ENCODE results near the gene HOXC11. TPM values are rescaled to one million over a fixed set of nuclear protein-coding genes. Genes with fewer than 3 reads are reported as not detected.

HOXC11 gene
- total RNA-seq, 4 donors from 2014 or later: 3.1 to 3.7 (median 3.5) TPM

DNA sequence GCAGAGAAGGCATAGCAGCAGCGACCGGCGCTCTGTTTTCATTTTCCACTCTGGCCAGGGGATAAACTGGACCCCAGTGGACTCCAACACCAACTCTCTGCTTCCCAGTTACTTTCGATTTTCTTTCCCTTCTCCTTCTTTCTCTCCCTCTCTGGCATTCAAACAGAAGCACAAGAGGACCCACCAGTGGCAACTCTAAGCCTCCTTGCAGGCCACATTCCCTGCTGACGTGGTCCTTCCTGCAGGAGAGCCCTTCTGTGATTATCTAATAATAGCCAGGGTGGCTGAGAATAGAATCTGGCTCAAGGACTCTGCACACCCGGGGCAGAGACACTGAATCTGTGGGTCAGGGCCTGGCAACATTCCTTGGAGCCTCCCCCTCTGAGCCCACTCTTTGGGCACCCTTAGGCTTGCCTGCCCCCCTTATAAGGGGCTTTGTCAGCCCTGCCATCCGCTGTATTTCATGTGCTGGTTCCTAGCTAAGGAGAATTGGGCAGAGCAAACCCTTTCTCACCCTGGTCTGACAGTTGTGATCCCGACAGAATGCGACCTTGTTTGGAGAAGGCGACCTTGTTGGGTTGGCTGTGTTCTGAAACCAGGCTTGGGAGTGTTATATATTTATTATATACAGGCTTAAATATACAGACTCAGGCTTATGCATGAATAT is 47.1 kb downstream of the HOXC11 start:
- TF ChIP-seq POLR2A (IDR thresholded peaks at IDR 0.05) (no peak), POLR2AphosphoS5 (IDR thresholded peaks at IDR 0.05) (no peak), EP300 (IDR thresholded peaks at IDR 0.05) (no peak)
- TF ChIP-seq, protein P1, sequence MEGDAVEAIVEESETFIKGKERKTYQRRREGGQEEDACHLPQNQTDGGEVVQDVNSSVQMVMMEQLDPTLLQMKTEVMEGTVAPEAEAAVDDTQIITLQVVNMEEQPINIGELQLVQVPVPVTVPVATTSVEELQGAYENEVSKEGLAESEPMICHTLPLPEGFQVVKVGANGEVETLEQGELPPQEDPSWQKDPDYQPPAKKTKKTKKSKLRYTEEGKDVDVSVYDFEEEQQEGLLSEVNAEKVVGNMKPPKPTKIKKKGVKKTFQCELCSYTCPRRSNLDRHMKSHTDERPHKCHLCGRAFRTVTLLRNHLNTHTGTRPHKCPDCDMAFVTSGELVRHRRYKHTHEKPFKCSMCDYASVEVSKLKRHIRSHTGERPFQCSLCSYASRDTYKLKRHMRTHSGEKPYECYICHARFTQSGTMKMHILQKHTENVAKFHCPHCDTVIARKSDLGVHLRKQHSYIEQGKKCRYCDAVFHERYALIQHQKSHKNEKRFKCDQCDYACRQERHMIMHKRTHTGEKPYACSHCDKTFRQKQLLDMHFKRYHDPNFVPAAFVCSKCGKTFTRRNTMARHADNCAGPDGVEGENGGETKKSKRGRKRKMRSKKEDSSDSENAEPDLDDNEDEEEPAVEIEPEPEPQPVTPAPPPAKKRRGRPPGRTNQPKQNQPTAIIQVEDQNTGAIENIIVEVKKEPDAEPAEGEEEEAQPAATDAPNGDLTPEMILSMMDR (IDR thresholded peaks at IDR 0.05): no peak
- H3K36me3 ChIP-seq: no peaks in the 10 kb centered on the region
- WGBS: 20% methylated on average over 10 of the region's 10 CpGs
- peaks cover 85% of the 10 kb centered on the region for H3K4me1 ChIP-seq
- DNase-seq (ENCODE audit: low spot score in 2 of 2): no peak
- peak overlapping the region; percentile 98 for H3K27ac ChIP-seq
- H3K27me3 ChIP-seq: peaks cover 15% of the 10 kb centered on the region
- peak overlapping the region; percentile 78 for H3K4me3 ChIP-seq
- no peaks in the 10 kb centered on the region for H3K9me3 ChIP-seq

DNA sequence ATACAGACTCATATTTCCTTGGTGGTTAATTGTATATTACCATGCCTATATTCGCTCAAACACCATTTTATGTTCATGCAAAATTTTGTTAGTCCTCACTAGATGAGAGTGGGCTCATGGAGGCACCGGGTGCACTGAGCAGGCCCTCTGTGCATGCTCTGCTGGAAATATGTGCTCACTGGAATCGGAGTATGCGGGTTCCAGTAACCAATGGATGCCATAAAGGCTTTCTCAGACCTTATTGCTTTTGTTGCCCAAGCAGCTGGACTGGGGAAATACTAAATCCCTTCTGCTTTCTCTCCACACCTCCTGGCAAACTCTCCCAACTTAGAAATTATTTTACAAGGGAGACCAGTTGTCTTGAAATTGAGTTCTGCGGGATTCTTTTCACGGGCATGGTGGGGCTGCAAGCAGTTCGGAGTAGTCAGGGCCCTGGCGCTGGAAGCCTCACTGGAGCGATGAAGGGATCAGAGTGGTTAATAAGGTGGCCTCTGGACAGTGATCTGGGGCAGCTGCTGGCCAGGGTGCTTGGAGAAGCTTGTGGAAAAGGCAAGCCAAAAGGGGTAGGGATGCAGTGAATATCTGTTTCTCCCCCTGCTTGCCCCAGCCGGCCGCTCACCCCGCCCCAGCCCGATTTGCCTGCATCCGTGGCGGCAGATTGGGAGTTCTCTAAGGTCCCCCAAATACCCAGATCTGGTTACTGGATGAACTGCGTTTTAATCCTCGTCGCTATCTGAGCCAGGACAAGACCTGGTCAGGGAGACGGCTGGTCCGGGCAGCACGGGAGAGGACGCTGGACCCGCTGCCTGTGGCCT is 47.9 kb downstream of the HOXC11 start:
- H3K4me1 ChIP-seq: peaks cover 85% of the 10 kb centered on the region
- TF ChIP-seq, protein P1 (IDR thresholded peaks at IDR 0.05): no peak
- TF ChIP-seq POLR2A (IDR thresholded peaks at IDR 0.05) (no peak), EP300 (IDR thresholded peaks at IDR 0.05) (no peak), POLR2AphosphoS5 (IDR thresholded peaks at IDR 0.05) (no peak)
- H3K27ac ChIP-seq: peak overlapping the region; percentile 98
- no peaks in the 10 kb centered on the region for H3K9me3 ChIP-seq
- WGBS: 22% methylated on average over 23 of the region's 23 CpGs
- H3K4me3 ChIP-seq: peak overlapping the region; percentile 78
- H3K36me3 ChIP-seq: no peaks in the 10 kb centered on the region
- peaks cover 20% of the 10 kb centered on the region for H3K27me3 ChIP-seq
- no peak for DNase-seq (ENCODE audit: low spot score in 2 of 2)

DNA sequence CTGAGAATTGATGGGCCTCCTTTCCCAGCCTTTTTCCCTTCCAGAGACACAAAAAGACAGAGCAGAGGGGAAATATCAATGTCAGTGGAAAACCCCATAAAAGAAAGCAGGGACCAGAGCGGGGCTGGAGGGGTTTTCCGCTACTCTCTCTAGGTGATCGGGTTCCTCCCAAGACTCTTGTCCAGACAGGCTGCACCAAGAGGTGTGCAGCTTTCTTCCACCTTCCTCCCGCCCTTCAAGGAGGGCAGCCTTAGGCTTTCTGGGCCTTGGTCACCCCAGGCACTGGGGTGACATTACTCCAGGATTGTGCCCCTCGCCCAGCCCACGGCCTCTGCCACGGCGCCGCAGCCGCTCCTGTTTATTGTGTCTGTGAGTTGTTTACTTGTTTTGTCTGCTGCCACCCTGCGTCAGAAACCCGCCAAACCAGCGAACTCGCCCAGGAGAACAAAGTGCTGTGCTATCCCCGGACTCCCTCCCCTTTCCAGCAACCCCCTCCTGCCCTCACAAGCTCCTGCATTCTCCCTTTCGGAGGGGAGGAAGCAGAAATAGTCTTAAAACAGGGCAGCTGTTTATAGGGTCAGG is 48.6 kb downstream of the HOXC11 start:
- peak overlapping the region; percentile 98 for H3K27ac ChIP-seq
- 6% methylated on average over 16 of the region's 16 CpGs for WGBS
- H3K27me3 ChIP-seq: peaks cover 25% of the 10 kb centered on the region

DNA sequence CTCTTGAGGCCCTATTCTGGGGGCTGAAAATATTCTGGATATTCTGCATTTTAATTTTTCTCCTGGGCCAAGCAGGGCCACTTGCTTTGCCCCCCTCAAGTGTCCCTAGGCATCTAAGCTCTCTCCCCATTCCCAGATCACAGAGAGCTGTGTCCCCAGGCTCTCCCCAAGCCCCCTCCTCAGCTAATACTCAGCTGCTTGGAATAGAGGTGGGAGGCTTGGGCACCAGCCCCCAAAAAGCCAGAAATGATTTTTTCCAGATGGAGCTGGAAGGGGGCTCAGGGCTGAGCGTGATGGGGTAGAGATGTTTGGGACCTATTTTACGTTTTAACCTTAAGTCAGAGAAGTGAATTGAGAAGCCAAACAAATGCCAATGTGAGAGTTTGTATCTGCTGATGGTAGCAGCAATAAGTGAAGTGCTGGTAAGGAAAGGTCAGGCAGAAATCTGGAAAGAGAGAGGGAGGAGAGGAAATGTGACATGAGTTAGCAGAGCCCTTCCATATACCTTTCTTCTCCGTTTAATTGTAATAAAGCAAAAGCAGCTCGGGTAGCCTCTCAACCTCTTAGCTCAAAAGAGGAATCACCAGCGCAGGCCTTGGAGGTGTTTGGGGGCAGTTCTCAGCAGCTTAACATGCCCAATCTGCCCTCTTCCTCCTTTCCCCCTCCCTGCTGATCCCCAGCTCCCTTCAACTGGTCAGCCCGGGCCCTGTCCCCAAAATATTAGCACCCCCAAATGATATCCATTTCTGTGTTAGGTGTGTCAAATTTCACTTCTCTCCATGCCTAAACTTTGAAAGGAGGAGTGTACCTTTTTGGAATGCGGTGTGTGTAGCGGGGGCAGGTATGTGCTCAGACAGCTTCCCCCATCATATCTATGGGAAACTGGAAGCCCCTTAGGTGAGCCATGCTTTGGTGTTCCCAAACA is 50.3 kb downstream of the HOXC11 start:
- no peak for DNase-seq (ENCODE audit: low spot score in 2 of 2)
- H3K4me3 ChIP-seq: peak overlapping the region; percentile 49
- H3K4me1 ChIP-seq: peaks cover 96% of the 10 kb centered on the region
- WGBS: 32% methylated on average over 8 of the region's 8 CpGs
- H3K27ac ChIP-seq: peak overlapping the region; percentile 98
- TF ChIP-seq POLR2AphosphoS5 (IDR thresholded peaks at IDR 0.05) (no peak), EP300 (IDR thresholded peaks at IDR 0.05) (no peak), POLR2A (IDR thresholded peaks at IDR 0.05) (no peak)
- TF ChIP-seq, protein P1 (IDR thresholded peaks at IDR 0.05): no peak
- no peaks in the 10 kb centered on the region for H3K9me3 ChIP-seq
- peaks cover 22% of the 10 kb centered on the region for H3K27me3 ChIP-seq
- H3K36me3 ChIP-seq: no peaks in the 10 kb centered on the region

More for the DNA sequence above, 48.6 kb downstream of the HOXC11 start:
- Histone ChIP-seq H3K4me1 (peaks cover 85% of the 10 kb centered on the region), H3K4me3 (peak overlapping the region; percentile 78), H3K36me3 (no peaks in the 10 kb centered on the region), H3K9me3 (no peaks in the 10 kb centered on the region)
- TF ChIP-seq POLR2AphosphoS5 (IDR thresholded peaks at IDR 0.05): peak in 1 of 3 donors; percentile 14
- TF ChIP-seq, protein P1 (IDR thresholded peaks at IDR 0.05): peak; percentile 2 to 37
- TF ChIP-seq POLR2A (IDR thresholded peaks at IDR 0.05): no peak
- DNase-seq (ENCODE audit: low spot score in 2 of 2): no peak
